Left ventricle myocardium inferior (tissue), 1 donor: Measurements from ENCODE around the gene PNMT. TPM values are rescaled to one million over a fixed set of nuclear protein-coding genes. Genes with fewer than 3 reads are reported as not detected.

Source experiments
- DNase-seq: peaks from one replicate; pipeline ENCODE4 v3.0.0-alpha.2; 2020
- H3K27ac ChIP-seq: fragments of 200-600 bp; replicated peaks from 2 replicates; pipeline ENCODE4 v1.8.0; 2021
- H3K27me3 ChIP-seq: fragments of 200-600 bp; 2 replicates; pipeline ENCODE4 v1.8.0; 2021; ENCODE audit warnings: low read depth
- H3K36me3 ChIP-seq: fragments of 200-600 bp; 2 replicates; pipeline ENCODE4 v1.8.0; 2021
- H3K4me1 ChIP-seq: fragments of 200-600 bp; 2 replicates; pipeline ENCODE4 v1.8.0; 2021
- H3K4me3 ChIP-seq: fragments of 200-600 bp; 2 replicates; pipeline ENCODE4 v1.8.0; 2021; ENCODE audit warnings: mild to moderate bottlenecking, moderate library complexity
- H3K9me3 ChIP-seq: fragments of 200-600 bp; replicated peaks from 2 replicates; pipeline ENCODE4 v1.8.0; 2021
- intact Hi-C: fragments of 100-400 bp; cut with micrococcal nuclease; formaldehyde crosslinking; loops from one replicate; pipeline ENCODE4 v1.11.0; 2022
- total RNA-seq: library from RNA; stranded (reverse); fragmentation: NEBNext Ultra II Directional; extraction: Animal tissue kit (Norgen Biotek cat#: 25700); gene quantifications from one replicate; pipeline ENCODE4 v1.2.1, GENCODE V29; 2021
- TF ChIP-seq, protein P1 (sequence below): fragments of 200-600 bp; IDR thresholded peaks from 2 replicates; pipeline ENCODE4 v1.8.0; 2021; ENCODE audit warnings: antibody characterized with exemption, mild to moderate bottlenecking, borderline replicate concordance
- donor health status: DM: no; HTN: yes; CAD: no; lungs with severe emphysema.

PNMT gene
- total RNA-seq, 1 donor from 2014 or later, result 7.6 TPM

DNA sequence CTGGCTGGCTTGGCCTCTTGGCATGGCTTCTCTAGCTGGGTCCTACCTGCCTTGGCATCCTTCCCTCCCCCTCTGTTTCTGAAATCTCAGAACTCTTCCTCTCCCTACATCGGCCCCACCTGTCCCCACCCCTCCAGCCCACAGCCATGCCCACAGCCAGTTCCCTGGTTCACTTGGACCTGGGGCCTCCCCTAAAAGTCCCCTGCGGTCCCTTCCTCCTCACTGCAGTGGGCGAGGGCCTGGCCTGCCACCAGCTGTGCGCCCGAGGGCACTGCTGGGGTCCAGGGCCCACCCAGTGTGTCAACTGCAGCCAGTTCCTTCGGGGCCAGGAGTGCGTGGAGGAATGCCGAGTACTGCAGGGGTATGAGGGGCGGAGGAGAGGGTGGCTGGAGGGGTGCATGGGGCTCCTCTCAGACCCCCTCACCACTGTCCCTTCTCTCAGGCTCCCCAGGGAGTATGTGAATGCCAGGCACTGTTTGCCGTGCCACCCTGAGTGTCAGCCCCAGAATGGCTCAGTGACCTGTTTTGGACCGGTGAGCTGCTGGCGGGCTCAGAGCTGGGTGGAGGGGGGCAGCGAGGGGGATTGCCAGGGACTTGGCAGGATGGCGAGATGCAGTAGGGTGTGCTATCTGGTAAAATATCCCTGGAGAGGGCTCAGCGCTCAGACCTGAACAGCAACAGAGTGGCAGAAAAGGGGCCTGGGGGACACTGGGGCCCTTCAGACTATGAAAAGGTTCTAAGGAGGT lies 48.0 kb downstream of the PNMT start:
- peaks cover 78% of the 10 kb centered on the region for H3K36me3 ChIP-seq
- H3K4me1 ChIP-seq, result peaks cover 21% of the 10 kb centered on the region
- TF ChIP-seq, protein P1, sequence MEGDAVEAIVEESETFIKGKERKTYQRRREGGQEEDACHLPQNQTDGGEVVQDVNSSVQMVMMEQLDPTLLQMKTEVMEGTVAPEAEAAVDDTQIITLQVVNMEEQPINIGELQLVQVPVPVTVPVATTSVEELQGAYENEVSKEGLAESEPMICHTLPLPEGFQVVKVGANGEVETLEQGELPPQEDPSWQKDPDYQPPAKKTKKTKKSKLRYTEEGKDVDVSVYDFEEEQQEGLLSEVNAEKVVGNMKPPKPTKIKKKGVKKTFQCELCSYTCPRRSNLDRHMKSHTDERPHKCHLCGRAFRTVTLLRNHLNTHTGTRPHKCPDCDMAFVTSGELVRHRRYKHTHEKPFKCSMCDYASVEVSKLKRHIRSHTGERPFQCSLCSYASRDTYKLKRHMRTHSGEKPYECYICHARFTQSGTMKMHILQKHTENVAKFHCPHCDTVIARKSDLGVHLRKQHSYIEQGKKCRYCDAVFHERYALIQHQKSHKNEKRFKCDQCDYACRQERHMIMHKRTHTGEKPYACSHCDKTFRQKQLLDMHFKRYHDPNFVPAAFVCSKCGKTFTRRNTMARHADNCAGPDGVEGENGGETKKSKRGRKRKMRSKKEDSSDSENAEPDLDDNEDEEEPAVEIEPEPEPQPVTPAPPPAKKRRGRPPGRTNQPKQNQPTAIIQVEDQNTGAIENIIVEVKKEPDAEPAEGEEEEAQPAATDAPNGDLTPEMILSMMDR, result no peak
- peak overlapping the region; percentile 72 for H3K27ac ChIP-seq
- H3K27me3 ChIP-seq, result no peaks in the 10 kb centered on the region
- intact Hi-C loops, result no loop called here
- DNase-seq, result peak; percentile 42
- H3K4me3 ChIP-seq, result peak overlapping the region; percentile 9
- H3K9me3 ChIP-seq, result no peaks in the 10 kb centered on the region

DNA sequence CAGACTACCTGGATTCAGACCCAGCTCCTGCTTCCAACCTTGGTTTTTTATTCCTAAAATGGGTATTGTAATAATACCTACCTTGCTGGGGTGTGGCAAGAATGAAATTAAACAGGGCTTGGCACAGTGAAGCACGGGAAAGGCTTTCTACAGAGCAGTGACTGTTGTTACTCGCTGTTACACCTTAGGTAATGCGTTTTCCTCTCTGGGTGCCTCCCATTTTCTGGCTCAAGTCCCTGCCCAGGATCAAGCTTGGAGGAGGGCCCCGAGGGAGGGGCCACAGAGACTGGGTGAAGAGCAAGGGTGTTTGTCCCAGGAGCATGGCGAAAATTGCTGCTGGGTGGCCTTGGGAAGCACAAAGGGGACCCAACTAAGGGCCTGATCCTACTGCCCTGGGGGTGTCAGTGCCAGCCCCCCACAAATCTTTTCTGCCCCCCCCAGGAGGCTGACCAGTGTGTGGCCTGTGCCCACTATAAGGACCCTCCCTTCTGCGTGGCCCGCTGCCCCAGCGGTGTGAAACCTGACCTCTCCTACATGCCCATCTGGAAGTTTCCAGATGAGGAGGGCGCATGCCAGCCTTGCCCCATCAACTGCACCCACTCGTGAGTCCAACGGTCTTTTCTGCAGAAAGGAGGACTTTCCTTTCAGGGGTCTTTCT lies 48.8 kb downstream of the PNMT start:
- peaks cover 21% of the 10 kb centered on the region for H3K4me1 ChIP-seq
- no peak for DNase-seq
- no peaks in the 10 kb centered on the region for H3K27me3 ChIP-seq
- peaks cover 70% of the 10 kb centered on the region for H3K36me3 ChIP-seq
- TF ChIP-seq, protein P1, result no peak
- peak overlapping the region; percentile 9 for H3K4me3 ChIP-seq
- intact Hi-C loops, result no loop called here
- no peaks in the 10 kb centered on the region for H3K9me3 ChIP-seq
- peak overlapping the region; percentile 72 for H3K27ac ChIP-seq

DNA sequence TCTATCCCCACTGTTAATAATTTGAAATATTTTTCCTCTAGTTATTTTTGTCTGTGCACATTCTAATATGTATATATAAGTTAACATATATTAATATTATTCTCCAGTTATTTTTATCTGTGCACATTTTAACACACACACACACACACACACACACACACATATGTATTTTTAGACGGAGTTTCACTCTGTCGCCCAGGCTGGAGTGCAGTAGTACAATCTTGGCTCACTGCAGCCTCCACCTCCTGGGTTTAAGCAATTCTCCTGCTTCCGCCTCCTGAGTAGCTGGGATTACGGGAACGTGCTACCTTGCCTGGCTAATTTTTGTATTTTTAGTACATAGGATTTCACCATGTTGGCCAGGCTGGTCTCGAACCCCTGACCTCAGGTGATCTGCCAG lies 49.4 kb downstream of the PNMT start:
- intact Hi-C loops, result no loop called here
- DNase-seq, result no peak
- Histone ChIP-seq H3K27ac (peak overlapping the region; percentile 72), H3K4me1 (peaks cover 21% of the 10 kb centered on the region), H3K4me3 (no peak overlapping the region), H3K27me3 (no peaks in the 10 kb centered on the region), H3K36me3 (peaks cover 65% of the 10 kb centered on the region), H3K9me3 (no peaks in the 10 kb centered on the region)
- TF ChIP-seq, protein P1, result no peak

DNA sequence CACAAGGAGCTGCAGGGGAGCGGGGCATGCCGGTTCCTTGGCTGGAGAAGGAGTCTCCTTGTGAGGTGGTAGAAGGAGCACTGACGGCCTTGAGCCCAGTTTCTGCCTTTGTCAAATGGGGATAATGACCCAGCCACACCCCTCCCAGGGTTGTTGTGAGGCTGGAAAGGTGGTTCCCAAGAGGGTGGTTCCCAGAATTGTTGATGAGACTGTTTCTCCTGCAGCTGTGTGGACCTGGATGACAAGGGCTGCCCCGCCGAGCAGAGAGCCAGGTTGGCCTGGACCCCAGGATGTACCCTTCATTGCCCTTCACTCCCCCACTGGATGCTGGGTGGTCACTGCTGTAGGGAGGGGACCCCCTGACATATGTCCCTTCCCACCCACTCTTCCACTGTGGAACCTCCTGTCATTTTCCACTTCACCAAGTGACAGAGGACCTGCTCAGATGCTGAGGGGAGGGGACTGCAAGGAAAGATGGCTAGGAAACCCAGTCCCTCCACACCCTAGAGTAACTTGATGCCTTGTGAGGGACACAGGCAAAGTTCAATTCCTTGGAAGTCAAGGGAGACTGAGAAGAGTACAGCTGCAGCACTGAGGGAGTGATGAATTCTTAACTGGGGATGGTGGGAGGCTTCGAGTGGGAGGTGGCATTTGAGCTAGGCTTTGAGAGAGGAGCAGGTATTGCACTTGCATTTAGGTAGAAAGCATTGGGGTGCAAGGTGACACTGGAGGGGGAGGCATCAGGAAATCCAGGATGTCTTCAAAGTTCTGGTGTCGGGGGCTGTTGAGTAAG lies 51.5 kb downstream of the PNMT start:
- no peaks in the 10 kb centered on the region for H3K27me3 ChIP-seq
- no peak overlapping the region for H3K4me3 ChIP-seq
- TF ChIP-seq, protein P1, result no peak
- intact Hi-C loops, result no loop called here
- H3K4me1 ChIP-seq, result peaks cover 21% of the 10 kb centered on the region
- H3K36me3 ChIP-seq, result peaks cover 62% of the 10 kb centered on the region
- no peaks in the 10 kb centered on the region for H3K9me3 ChIP-seq
- DNase-seq, result no peak
- H3K27ac ChIP-seq, result no peak overlapping the region

Other genes with a start within 250 kb of the PNMT start
- 21.8 TPM for gene MED1, start 217.2 kb upstream of the PNMT start, total RNA-seq
- 19.7 TPM for gene CDK12, start 207.0 kb upstream of the PNMT start, total RNA-seq
- not detected for gene NEUROD2, start 60.5 kb upstream of the PNMT start, total RNA-seq
- gene PPP1R1B, start 41.5 kb upstream of the PNMT start, total RNA-seq, result 0.36 TPM
- 15.7 TPM for gene STARD3, start 31.3 kb upstream of the PNMT start, total RNA-seq
- 5,825 TPM for gene TCAP, start 3.1 kb upstream of the PNMT start, total RNA-seq
- gene PGAP3, start 19.6 kb downstream of the PNMT start, total RNA-seq, result 10.7 TPM
- 61.0 TPM for gene ERBB2, start 31.6 kb downstream of the PNMT start, total RNA-seq
- gene MIEN1, start 62.1 kb downstream of the PNMT start, total RNA-seq, result 57.1 TPM
- gene GRB7, start 69.5 kb downstream of the PNMT start, total RNA-seq, result 1.1 TPM
- 0.16 TPM for gene IKZF3, start 195.9 kb downstream of the PNMT start, total RNA-seq
- not detected for gene ZPBP2, start 199.7 kb downstream of the PNMT start, total RNA-seq